RWPE1 (cell line): Measurements from ENCODE around the gene PPM1F.

Experiments
- CTCF ChIA-PET: fragments of 350-600 bp; sonication (Branson Sonifier 250); formaldehyde crosslinking; extraction: SDS; loops from one replicate; lab custom pipeline; 2021; lab: Yijun Ruan, JAX
- POLR2A ChIA-PET: fragments of 400-600 bp; formaldehyde crosslinking; extraction: SDS; loops from one replicate; lab custom pipeline; 2020; ENCODE audit warnings: antibody characterized with exemption; ENCODE audit not compliant: low non-redundant PET; lab: Yijun Ruan, JAX
- DNase-seq: peaks from one replicate; pipeline ENCODE4 v3.0.0; 2012; ENCODE audit warnings: low spot score
- H3K27ac ChIP-seq: fragments of 450-650 bp; 2 replicates; pipeline ENCODE4 v1.5.1; 2017
- TF ChIP-seq, protein P1 (sequence below): fragments of 450-650 bp; conservative IDR thresholded peaks from 2 replicates; pipeline ENCODE4 v1.5.1; 2017; ENCODE audit warnings: low read depth, mild to moderate bottlenecking

Gene PPM1F

DNA sequence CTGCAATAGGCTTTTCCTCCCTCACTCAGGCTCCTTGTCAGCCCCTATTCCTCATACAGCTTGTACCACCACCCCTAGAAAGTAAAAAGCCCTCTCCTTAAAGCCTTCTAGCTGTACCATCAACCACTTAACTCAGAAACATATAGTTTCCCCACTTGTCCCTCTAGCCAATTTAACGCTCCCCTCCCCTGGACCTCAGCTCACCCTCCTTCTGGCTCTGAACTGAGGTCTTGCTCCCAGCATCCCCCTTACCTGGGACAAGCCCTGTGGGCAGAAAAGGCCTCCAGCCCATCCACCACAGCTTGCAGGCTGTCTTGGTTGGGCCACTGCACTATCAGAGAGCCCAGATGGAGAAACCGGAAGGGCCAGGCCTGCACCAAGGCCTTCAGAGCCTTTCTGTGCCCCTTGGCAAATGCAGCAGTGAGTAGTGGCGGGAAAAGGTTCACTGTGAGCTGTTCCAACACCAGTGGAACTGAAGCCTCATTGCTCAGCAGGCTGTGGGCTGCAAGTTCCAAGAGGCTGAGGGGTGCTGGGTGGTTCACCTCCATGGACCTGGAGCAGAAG, 42.3 kb upstream of the PPM1F start:
- TF ChIP-seq, protein P1, sequence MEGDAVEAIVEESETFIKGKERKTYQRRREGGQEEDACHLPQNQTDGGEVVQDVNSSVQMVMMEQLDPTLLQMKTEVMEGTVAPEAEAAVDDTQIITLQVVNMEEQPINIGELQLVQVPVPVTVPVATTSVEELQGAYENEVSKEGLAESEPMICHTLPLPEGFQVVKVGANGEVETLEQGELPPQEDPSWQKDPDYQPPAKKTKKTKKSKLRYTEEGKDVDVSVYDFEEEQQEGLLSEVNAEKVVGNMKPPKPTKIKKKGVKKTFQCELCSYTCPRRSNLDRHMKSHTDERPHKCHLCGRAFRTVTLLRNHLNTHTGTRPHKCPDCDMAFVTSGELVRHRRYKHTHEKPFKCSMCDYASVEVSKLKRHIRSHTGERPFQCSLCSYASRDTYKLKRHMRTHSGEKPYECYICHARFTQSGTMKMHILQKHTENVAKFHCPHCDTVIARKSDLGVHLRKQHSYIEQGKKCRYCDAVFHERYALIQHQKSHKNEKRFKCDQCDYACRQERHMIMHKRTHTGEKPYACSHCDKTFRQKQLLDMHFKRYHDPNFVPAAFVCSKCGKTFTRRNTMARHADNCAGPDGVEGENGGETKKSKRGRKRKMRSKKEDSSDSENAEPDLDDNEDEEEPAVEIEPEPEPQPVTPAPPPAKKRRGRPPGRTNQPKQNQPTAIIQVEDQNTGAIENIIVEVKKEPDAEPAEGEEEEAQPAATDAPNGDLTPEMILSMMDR: no peak
- CTCF ChIA-PET: no interaction called here
- POLR2A ChIA-PET: no interaction called here
- DNase-seq: no peak
- H3K27ac ChIP-seq: no peak overlapping the region

DNA sequence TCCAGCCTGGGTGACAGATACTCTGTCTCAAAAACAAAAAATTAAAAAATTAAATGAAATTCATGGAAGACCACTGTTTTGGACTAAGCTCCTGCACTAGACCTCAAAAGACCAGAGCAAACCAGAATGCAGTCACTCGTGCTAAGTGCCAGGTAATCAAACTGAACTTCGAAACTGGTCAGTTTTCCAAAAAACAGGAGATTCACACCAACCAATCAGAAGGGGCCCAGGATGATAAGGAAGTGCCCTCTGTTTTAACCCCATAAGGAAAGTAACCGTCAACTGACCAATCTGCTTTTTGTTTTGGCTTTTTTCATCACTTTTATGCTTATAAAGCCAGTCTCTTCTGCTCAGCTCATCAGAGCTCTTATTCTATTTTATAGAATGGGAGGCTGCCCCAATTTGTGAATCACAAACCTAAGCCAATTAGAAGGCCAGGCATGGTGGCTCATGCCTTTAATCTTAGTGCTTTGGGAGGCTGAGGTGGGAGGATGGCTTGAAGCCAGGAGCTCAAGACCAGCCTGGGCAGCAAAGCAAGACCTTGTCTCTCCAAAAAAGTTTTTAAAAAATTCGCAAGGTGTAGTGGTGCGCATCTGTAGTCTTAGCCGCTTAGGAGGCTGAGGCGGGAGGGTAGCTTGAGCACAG, 40.1 kb upstream of the PPM1F start:
- no peak for DNase-seq
- TF ChIP-seq, protein P1: no peak
- H3K27ac ChIP-seq: no peak overlapping the region
- CTCF ChIA-PET: interaction anchor here (0.6 kb wide), 1 partner anchor 692 kb away, joined by 3 read pairs; no protein-coding TSS in a partner anchor
- POLR2A ChIA-PET: no interaction called here

DNA sequence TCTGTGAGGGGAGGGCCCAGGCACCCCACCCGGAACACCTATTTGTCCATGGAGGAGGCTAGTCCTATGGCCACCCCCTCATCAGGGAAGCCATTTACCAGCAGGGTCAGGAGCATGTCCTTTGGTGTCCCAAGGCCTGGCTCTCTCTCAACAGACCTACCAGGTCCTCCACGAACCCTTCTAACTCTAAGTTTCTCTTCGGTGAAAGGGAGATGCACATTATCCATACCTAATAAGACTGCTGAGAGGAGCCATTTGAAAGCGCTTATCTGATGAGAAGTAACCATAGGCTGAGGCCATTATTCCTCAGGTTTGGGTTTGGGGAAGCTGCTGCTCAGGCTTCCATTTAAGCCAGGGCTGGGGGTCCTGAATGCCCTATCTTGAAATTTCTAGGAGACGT, 39.1 kb upstream of the PPM1F start:
- TF ChIP-seq, protein P1: no peak
- CTCF ChIA-PET: no interaction called here
- H3K27ac ChIP-seq: no peak overlapping the region
- POLR2A ChIA-PET: no interaction called here
- DNase-seq: no peak

DNA sequence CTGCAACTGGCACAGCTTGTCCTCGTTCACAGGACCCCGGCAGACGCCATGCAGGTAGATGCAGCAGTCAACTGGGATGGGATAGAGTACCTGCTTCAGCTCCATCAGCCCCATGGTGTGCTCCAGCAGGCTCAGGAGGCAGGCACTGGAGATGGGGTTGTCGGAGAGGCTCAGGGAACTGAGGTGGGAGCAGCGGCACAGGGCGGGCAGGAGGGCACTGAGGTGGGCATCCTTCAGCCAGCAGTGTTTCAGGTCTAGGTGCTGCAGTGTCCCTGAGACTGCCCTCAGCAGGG, 38.6 kb upstream of the PPM1F start:
- TF ChIP-seq, protein P1: no peak
- no peak for DNase-seq
- CTCF ChIA-PET: no interaction called here
- POLR2A ChIA-PET: no interaction called here
- no peak overlapping the region for H3K27ac ChIP-seq

DNA sequence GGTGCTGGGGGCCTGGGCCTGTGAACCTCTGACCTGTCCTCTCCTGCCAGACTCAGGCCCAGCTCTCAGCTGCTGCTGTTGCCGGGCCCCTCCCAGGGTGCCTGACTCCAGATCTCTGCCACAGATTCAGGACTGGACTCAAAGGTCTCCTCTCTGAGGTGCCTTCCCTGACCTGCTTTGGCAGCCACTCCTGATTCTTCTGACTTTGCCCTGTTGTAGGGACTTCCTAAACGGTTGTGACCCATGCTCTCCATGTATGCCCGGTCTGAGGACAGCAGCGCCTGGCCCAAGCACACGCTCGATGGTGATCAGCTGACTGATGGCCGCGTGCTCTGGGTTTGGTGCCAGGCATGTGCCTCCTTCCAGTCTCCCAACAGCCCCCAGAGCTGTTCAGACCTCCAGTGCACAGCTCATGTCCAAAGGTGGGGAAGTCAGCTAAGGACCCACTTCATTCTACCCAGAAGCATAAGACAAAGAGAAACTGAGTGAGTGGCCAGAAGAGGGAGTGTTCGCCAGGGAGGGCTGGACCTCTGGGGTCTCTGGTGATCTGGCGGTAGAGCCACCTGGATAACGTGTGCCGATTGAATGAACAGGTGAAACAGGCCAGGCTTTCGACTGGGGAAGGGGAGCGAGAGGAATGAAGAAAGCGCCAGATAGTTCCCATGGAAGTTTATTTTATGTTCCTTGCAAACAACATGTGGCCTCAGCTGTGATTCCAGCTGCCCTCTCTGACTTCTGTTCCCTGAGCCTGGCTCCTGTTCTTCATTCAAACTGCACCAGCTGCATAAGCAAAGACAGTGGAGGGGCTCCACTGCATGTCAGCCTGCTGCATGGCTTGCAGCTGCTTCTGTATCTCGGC, 38.0 kb upstream of the PPM1F start:
- TF ChIP-seq, protein P1: no peak
- POLR2A ChIA-PET: no interaction called here
- no peak overlapping the region for H3K27ac ChIP-seq
- DNase-seq: no peak
- CTCF ChIA-PET: no interaction called here

DNA sequence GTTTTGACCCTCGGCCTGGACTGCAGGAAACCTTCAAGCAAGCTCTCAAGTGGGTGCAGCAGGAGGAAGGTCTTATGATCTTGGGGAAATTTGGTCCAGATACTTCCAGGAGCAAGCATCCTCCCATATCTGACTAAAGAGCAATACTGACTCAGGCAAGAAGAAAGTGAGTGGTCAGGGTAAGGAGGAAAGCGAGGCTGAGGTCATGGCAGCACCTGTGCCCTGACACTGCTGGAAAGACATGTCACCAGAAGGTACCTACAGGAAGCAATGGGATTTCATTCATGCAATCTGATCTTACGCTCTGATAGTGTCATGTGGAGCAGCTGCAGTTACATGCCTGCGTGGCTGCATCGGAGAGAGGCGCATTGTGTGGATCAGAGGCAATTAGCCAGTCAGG, 36.4 kb upstream of the PPM1F start:
- TF ChIP-seq, protein P1: no peak
- no peak overlapping the region for H3K27ac ChIP-seq
- DNase-seq: no peak
- CTCF ChIA-PET: no interaction called here
- POLR2A ChIA-PET: no interaction called here
